HTERT RPE-1 (cell line): ENCODE data around the gene IDH1.
"Not testable (repeated sequence)": the region's sequence is repeated elsewhere in the genome, so short reads cannot be mapped to it uniquely, and the experiment has no call there.

Source experiments
- in situ Hi-C: fragments of 300-500 bp; cut with MboI; formaldehyde crosslinking; loops from 4 replicates; pipeline ENCODE4 v1.14.3; 2020; ENCODE audit warnings: low sequenced_read_pairs

The IDH1 gene

GRCh38 chr2:208254871-208255556 lies at the start of gene IDH1:
IDH1 (minus strand) TSS chr2:208255071; CDS start chr2:208251551, 3,520 bp downstream.
- in situ Hi-C loops = no loop called here

GRCh38 chr2:208304157-208304556 lies 49.3 kb upstream of the IDH1 start:
- in situ Hi-C loops = no loop called here

GRCh38 chr2:208300847-208301618 lies 46.2 kb upstream of the IDH1 start:
- in situ Hi-C loops = no loop called here

- in situ Hi-C loops = no loop called here
Observed at GRCh38 chr2:208297961-208298360, 43.1 kb upstream of the IDH1 start.

GRCh38 chr2:208296610-208297009 lies 41.7 kb upstream of the IDH1 start:
- in situ Hi-C loops = no loop called here

- in situ Hi-C loops = no loop called here
Observed at GRCh38 chr2:208295834-208296233, 41.0 kb upstream of the IDH1 start.

GRCh38 chr2:208294482-208295024 lies 39.7 kb upstream of the IDH1 start:
- in situ Hi-C loops = no loop called here

- in situ Hi-C loops = no loop called here
Observed at GRCh38 chr2:208285853-208286252, 31.0 kb upstream of the IDH1 start.

- in situ Hi-C loops = no loop called here
Observed at GRCh38 chr2:208280933-208281332, 26.1 kb upstream of the IDH1 start.

- in situ Hi-C loops = no loop called here
Observed at GRCh38 chr2:208280234-208280633, 25.4 kb upstream of the IDH1 start.

- in situ Hi-C loops = no loop called here
Observed at GRCh38 chr2:208279236-208279635, 24.4 kb upstream of the IDH1 start.

- in situ Hi-C loops = no loop called here
Observed at GRCh38 chr2:208278549-208278948, 23.7 kb upstream of the IDH1 start.

GRCh38 chr2:208274748-208275147 lies 19.9 kb upstream of the IDH1 start:
- in situ Hi-C loops = no loop called here

GRCh38 chr2:208269091-208269490 lies 14.2 kb upstream of the IDH1 start:
- in situ Hi-C loops = no loop called here

GRCh38 chr2:208268156-208268952 lies 13.5 kb upstream of the IDH1 start:
- in situ Hi-C loops = no loop called here

- in situ Hi-C loops = not testable (repeated sequence)
Observed at GRCh38 chr2:208267526-208267925, 12.7 kb upstream of the IDH1 start.

GRCh38 chr2:208266936-208267335 lies 12.1 kb upstream of the IDH1 start:
- in situ Hi-C loops = no loop called here

GRCh38 chr2:208266553-208266893 lies 11.7 kb upstream of the IDH1 start:
- in situ Hi-C loops = no loop called here

- in situ Hi-C loops = no loop called here
Observed at GRCh38 chr2:208265801-208266552, 11.1 kb upstream of the IDH1 start, which contains the start of gene PIKFYVE. PIKFYVE (plus strand) TSS chr2:208266255; CDS start chr2:208271520, 5,265 bp downstream.

- in situ Hi-C loops = no loop called here
Observed at GRCh38 chr2:208265371-208265800, 10.5 kb upstream of the IDH1 start.
